HG03439 (cell line): Measurements from ENCODE around the gene LCMT2.

Source experiments
- ATAC-seq: cut with Tn5 transposase; IDR thresholded peaks from one replicate; pipeline ENCODE4 v1.9.1; 2021; ENCODE audit warnings: mild to moderate bottlenecking, moderate library complexity; ENCODE audit not compliant: unreplicated experiment

LCMT2 gene

GRCh38 chr15:43329960-43330779 is at the start of gene LCMT2:
TSS of gene LCMT2 (minus strand) at chr15:43330573. CDS start at chr15:43330489, 84 bp downstream.
- peak; percentile 89 for ATAC-seq

- no peak for ATAC-seq
These were observed 48.2 kb upstream of the LCMT2 start for GRCh38 chr15:43378601-43379000.

GRCh38 chr15:43376017-43376705 is 45.8 kb upstream of the LCMT2 start:
- no peak for ATAC-seq

GRCh38 chr15:43370975-43371974 is 40.9 kb upstream of the LCMT2 start, which contains the start of the genes TUBGCP4 and ZSCAN29:
TSS of gene TUBGCP4 (plus strand) at chr15:43371101. CDS start at chr15:43371355, 254 bp downstream.
TSS of gene ZSCAN29 (minus strand) at chr15:43371043. CDS start at chr15:43369913, 1,130 bp downstream.
- peak; percentile 82 for ATAC-seq

GRCh38 chr15:43370310-43370974 is 40.1 kb upstream of the LCMT2 start:
- no peak for ATAC-seq

- no peak for ATAC-seq
These were observed 31.0 kb upstream of the LCMT2 start for GRCh38 chr15:43361313-43361903.

GRCh38 chr15:43360821-43361220 is 30.4 kb upstream of the LCMT2 start:
- ATAC-seq = no peak

GRCh38 chr15:43352693-43353382 is 22.5 kb upstream of the LCMT2 start:
- ATAC-seq = no peak

- no peak for ATAC-seq
These were observed 16.7 kb upstream of the LCMT2 start for GRCh38 chr15:43347114-43347513.

- no peak for ATAC-seq
These were observed 15.9 kb upstream of the LCMT2 start for GRCh38 chr15:43346305-43346704.

- peak; percentile 18 for ATAC-seq
These were observed 361 bp upstream of the LCMT2 start for GRCh38 chr15:43330780-43331087.

GRCh38 chr15:43329217-43329959 is 985 bp downstream of the LCMT2 start:
- ATAC-seq = no peak

GRCh38 chr15:43325039-43325684 is 5.2 kb downstream of the LCMT2 start:
- no peak for ATAC-seq

- no peak for ATAC-seq
These were observed 11.2 kb downstream of the LCMT2 start for GRCh38 chr15:43318990-43319771.

- ATAC-seq = no peak
These were observed 12.7 kb downstream of the LCMT2 start for GRCh38 chr15:43317566-43318184.

- no peak for ATAC-seq
These were observed 13.4 kb downstream of the LCMT2 start for GRCh38 chr15:43316971-43317346.
